ENCODE results near the gene CILP2.

- TF ChIP-seq POLR2A (IDR thresholded peaks at IDR 0.05) (no peak), CTCF (IDR thresholded peaks at IDR 0.05) (no peak)
Measured at GRCh38 chr19:19506592-19506991, 31.5 kb upstream of the CILP2 start.

Measured in body of pancreas (tissue), 4 donors.